GM21576 (cell line): ENCODE data around the gene PLS1.
"Not testable (repeated sequence)": the region's sequence is repeated elsewhere in the genome, so short reads cannot be mapped to it uniquely, and the experiment has no call there.

Experiments used
- ATAC-seq: cut with Tn5 transposase; IDR thresholded peaks from one replicate; pipeline ENCODE4 v1.9.1; 2021; ENCODE audit warnings: mild to moderate bottlenecking, moderate library complexity; ENCODE audit not compliant: unreplicated experiment

The PLS1 gene

DNA sequence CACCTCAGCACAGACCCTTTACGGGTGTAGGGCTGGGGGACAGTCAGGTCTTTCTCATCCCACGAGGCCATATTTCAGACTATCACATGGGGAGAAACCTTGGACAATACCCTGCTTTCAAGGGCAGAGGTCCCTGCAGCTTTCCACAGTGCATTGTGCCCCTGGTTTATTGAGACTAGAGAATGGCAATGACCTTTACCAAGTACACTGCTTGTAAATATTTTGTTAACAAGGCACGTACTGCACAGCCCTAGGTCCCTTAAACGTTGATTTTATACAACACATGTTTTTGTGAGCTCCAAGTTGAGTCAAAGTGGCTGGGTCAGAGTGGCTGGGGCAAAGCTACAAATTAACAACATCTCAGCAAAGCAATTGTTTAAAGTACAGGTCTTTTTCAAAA lies 156.4 kb downstream of the PLS1 start:
- not testable (repeated sequence) for ATAC-seq

DNA sequence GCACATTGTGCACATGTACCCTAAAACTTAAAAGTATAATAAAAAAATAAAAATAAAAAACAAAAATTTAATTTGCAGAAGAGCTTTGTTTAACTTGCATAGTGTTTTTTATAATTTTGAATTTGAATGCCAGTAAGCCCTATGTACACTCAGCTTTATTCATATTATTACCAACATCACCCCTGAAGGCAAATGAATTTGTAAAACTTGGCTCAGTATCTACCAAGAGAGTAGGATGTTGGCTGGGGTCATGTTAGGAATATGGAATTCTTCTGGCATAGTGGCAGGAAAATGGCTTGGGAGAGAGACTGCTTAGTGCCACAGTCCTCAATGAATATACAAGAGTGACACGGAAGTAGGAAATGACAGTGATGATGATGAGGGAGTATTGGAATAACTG lies 158.3 kb downstream of the PLS1 start:
- ATAC-seq, result no peak
